GM18502 (cell line): Measurements from ENCODE around the gene GRB10.

Experiments
- ATAC-seq: cut with Tn5 transposase; IDR thresholded peaks from one replicate; pipeline ENCODE4 v1.9.1; 2021; ENCODE audit warnings: mild to moderate bottlenecking; ENCODE audit not compliant: unreplicated experiment, poor library complexity

The GRB10 gene

DNA sequence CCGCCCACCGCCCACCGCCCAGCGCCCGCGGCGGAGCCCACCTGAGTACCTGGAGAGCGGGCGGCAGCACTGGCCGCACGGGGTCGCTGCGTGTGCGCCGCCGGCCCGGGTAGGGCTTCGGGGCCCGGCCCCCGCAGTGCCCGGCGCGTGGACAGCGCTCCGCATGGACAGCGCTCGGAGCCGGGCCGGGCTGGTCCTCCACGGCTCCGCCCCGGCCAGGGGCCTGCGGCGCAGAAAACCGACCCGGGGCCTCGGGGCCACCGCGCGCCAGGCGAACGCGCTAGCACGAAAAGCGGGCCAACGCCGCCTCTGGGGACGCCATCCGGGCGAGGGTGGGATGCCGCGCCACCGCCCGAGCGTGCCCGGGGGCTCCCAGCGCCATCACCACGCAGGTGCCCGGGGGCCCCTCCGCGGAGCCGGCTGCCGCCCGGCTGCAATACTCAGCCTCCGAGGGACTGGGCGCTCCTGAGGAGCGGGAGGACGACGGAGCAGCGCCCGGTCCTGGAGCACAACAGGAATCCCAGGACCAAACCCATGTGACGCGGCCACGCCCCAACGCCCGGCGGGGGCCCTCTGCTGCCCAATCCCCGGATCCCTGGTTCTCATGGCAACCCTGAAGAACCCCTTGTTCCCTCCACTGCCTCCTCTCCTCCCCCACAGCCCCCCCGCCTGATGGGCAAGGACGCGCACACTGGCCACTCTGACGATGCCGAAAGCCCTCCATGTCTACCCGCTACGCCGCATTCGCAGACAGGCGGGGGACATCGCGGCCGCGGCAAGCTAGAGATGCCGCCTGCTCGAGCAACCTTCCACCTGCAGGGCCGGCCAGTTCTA is at the start of gene GRB10:
Gene GRB10 (minus strand): TSS at position 522 of the 834 bp plus-strand sequence. CDS start 50,574 bp downstream, outside the sequence.
- ATAC-seq = no peak

DNA sequence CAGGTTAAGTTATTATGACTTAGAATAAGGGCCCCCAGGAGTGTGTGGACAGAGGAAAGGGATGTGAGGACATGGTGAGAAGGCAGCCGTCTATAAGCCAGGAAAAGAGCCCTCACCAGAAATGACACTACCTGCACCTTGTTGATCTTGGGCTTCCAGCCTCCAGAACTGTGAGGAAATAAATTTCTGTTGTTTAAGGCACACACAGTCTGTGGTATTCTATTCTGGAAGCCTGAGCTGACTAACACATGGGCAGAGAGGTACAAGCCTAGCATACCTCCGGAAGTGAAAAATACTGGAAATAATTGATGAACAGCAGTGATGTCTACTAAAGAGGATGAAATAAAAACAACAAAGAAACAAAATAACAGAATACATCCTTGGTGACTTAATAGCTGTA is 46.1 kb upstream of the GRB10 start:
- no peak for ATAC-seq

DNA sequence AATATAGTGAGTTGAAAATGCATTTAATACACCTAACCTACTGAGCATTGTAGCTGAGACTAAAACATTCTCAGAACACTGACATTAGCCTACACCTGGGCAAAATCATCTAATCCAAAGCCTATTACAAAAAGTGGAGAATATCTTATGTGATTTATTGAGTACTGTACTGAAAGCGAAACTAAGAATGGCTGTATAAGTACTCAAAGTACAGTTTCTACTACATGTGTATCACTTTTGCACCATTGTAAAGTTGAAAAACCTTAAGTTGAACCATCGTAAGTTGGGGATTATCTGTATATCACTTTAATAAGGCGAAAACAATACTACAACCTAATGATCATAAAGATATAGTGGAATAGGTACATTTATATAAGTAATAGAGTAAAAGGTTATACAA is 45.4 kb upstream of the GRB10 start:
- no peak for ATAC-seq

GRCh38 chr7:50827281-50827680 is 44.6 kb upstream of the GRB10 start:
- no peak for ATAC-seq

DNA sequence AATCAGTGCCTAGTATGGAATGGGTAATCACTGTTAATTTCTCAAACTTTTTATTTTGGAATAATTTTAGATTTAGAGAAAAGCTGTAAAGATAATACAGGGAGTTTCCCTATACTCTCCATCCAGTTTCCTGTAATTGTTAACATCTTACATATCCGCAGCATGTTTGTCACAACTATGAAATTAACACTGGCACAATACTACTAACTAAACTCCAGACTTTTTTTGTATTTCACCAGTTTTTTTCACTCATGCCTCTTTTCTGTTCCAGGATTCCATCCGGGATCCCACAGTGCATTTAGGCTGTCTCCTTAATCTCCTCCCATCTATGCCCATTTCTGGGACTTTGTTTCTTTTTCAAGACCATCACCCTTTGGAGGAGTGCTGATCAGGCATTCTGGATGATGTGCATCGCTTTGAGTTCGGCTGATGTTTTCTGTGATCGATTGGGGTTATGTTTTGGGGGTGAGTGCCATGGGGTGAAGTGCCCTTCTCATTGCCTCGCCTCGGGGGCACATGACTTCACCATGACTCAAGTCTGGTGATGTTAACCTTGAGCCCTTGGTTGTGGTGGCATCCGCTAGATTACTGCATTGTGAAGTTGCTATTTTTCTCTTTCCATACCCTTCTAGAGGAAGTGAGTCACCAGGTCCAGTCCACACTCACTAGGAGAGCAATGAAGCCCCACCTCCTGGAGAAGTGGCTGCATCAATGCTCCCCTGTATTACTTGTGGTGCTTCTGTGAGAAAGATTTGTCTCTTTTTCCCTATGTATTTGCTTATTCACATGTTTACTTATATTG is 43.9 kb upstream of the GRB10 start:
- ATAC-seq = no peak

- no peak for ATAC-seq
These were observed 42.8 kb upstream of the GRB10 start for GRCh38 chr7:50825465-50825864.

DNA sequence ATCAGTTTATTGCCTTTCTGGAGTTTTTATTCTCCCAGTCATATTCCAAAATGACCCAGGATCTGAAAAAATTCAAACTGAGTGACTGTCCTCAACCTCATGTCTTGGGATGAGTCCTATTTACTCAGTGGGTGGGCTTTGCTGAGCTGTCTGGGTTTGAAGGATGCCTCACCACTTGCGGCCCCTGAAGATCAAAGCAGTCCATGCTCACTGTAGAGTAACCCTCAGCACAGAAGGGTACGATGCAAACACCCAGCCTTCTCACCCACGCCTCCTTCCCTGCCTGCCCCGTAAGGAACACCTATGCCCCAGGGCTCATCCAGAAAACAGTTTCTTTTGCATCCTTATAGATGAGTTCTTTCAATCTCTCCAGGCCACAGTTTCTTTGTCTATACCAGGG is 42.2 kb upstream of the GRB10 start:
- no peak for ATAC-seq

- no peak for ATAC-seq
These were observed 40.0 kb upstream of the GRB10 start for GRCh38 chr7:50822706-50823105.

DNA sequence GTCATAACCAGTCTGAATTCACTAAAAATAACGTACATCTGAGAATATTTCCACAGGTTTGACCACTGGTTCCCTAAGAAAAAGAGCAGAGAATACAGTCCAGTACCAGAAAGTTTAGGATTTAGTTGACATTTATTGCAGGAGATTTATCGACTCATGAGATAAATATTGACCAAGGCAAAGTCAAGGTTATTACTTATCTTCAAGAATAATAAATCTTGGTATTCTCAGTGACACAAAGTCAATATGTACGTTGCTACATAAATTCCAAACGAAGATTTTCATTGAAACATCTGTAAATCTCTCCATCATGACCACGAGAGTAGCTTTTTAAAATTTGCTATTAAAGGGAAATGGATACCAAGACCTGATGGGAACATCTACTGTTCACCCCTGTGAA is 39.4 kb upstream of the GRB10 start:
- no peak for ATAC-seq

DNA sequence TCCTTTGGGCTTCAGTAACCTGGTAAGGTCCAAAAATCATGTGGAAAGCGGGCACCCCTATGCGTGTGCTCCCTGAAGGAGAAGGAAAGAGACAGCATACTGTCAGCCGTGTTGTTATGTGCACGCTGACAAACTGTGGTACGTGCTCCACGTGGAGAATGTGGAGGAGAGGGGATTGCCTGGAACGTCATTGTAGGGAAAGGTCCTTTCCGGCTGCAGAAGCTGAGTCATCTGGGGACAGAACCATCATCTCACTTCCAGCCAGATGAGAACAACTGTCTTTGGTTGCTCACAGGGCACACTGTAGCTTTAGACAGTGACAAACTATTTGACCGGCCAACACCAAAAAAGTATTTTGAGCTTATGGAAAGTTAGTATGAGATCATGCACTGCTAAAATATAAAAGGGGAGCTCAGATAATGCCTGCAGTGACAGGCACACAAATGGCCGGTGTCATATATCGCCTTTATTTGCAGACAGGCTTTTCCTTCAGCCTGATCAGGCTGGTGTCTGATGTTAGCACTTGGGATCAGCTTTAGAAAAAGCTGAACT is 38.8 kb upstream of the GRB10 start:
- ATAC-seq = no peak

GRCh38 chr7:50818324-50818723 is 35.6 kb upstream of the GRB10 start:
- ATAC-seq = no peak

GRCh38 chr7:50817561-50817960 is 34.9 kb upstream of the GRB10 start:
- no peak for ATAC-seq

GRCh38 chr7:50815138-50815537 is 32.4 kb upstream of the GRB10 start:
- ATAC-seq = no peak

- ATAC-seq = no peak
These were observed 31.5 kb upstream of the GRB10 start for GRCh38 chr7:50814166-50814565.

DNA sequence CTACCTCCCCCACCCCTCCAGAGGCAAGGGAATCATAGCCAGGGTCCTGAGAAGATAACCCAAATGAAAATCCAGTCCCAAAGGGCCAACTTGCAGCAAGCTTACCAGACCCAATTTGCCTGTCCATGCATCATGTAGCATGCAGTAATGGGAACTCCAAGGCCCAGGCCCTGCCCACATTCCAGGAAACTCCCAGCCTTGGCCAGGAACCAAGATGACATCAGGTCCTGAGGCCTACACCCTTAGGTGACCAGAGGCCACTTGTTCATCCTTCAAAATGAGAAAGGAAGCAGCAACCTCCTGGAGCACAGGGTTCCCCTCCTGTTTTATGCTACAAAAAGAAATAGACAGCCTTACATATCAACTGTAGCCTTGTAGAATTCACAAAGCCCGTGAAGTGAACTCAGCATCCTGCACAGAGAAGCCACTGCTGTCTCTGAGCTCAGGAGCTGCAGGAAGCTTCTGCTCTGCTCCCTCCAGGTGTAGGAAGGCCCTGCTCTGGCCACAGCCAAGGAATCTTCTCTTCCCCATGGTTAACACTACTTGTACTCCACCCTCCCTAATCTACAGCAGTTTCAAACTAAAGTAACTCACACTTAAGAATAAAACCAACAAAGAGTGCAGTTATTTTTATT is 30.3 kb upstream of the GRB10 start:
- ATAC-seq = no peak

DNA sequence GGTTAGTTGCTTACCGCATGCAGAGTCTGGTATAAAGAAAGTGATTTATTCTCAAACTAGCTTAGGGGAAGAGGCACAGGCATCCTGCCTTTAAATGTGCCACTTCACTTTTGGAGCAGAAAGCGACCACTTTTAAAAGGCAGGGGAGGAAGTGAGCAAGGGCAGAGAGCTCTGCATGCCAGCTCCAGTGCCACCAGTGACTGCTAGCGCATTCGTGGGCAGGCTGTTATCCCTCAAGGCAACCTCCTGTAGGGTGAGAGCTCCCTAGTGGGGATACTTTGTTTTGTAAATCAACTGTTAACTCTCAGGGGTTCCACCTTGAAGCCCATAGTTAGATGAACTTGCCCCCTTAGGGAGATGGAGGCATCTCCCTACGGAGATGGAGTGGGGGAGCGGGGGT is 29.4 kb upstream of the GRB10 start:
- no peak for ATAC-seq

GRCh38 chr7:50808282-50808888 is 25.7 kb upstream of the GRB10 start:
- no peak for ATAC-seq

GRCh38 chr7:50807026-50807730 is 24.5 kb upstream of the GRB10 start:
- no peak for ATAC-seq

GRCh38 chr7:50806143-50806542 is 23.4 kb upstream of the GRB10 start:
- ATAC-seq = no peak
